Fibroblast of lung (primary cell): ENCODE measurements around the gene SUCLG1.

ENCODE experiments used
- EZH2 ChIP-seq: IDR thresholded peaks from 2 replicates; pipeline ENCODE4 v1.5.1; 2012; ENCODE audit warnings: low read length, control low read depth, mild to moderate bottlenecking; ENCODE audit errors: missing control alignments
- TF ChIP-seq, protein P1 (sequence below), 2 donors: IDR thresholded peaks in 1 of 2; conservative IDR thresholded peaks in 1 of 2; 1 replicate in 1 of 2; 2 replicates in 1 of 2; pipeline ENCODE4 v1.5.1; 2011 to 2012; ENCODE audit warnings: low read length in 2 of 2, control low read depth in 1 of 2, inconsistent platforms in 1 of 2, low read depth in 1 of 2, mild to moderate bottlenecking in 1 of 2

DNA sequence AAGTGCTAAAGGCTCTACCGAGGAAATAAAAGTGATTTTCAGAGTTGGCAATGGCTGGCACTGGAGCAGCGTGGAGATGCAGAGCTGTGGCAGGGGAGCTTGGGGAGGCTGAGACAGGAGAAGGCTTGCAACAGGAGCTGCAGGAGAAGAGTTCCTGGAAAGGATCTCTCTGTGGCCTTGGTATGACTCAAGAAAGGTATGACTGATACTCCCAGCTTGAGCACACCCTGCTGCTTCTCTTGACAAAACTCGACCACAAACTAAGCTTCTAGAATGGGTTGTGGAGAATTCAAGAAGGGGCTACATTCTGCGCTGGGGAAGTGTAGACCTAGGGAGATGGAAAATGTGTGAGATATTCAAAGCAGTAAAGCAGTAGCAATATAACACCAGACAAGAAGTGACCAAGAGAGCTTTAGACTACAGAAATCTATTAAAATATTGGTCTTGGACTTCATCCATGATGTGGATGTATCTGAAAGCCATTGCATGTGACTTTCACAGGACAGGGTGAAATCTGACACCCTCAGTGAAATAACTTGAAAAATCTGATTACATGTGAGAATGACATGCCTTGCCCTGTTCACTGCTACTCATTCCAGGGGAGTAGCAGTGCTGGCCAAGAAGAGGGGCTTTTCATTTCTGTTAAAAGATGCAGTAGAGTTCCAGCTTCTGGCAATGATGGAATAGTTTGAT, 41.5 kb downstream of the SUCLG1 start:
- TF ChIP-seq, protein P1, sequence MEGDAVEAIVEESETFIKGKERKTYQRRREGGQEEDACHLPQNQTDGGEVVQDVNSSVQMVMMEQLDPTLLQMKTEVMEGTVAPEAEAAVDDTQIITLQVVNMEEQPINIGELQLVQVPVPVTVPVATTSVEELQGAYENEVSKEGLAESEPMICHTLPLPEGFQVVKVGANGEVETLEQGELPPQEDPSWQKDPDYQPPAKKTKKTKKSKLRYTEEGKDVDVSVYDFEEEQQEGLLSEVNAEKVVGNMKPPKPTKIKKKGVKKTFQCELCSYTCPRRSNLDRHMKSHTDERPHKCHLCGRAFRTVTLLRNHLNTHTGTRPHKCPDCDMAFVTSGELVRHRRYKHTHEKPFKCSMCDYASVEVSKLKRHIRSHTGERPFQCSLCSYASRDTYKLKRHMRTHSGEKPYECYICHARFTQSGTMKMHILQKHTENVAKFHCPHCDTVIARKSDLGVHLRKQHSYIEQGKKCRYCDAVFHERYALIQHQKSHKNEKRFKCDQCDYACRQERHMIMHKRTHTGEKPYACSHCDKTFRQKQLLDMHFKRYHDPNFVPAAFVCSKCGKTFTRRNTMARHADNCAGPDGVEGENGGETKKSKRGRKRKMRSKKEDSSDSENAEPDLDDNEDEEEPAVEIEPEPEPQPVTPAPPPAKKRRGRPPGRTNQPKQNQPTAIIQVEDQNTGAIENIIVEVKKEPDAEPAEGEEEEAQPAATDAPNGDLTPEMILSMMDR (conservative IDR thresholded peaks at IDR 0.05 in 1 of 2, IDR thresholded peaks at IDR 0.05 in 1 of 2; ENCODE audit: low read depth in 1 of 2, low read length in 2 of 2), result no peak
- TF ChIP-seq EZH2, result no peak
